Naive B cell (primary cell): ENCODE results near the gene SPRY4. TPM values are rescaled to one million over a fixed set of nuclear protein-coding genes. Genes with fewer than 3 reads are reported as not detected.
"Not testable (repeated sequence)": the region's sequence is repeated elsewhere in the genome, so short reads cannot be mapped to it uniquely, and the experiment has no call there.

Experiments
- ATAC-seq, 2 donors: fragments of 150-1000 bp; cut with Tn5 transposase; 2 replicates each; pipeline ENCODE4 v1.10.0; 2021; ENCODE audit warnings: low read depth in 2 of 2, mild to moderate bottlenecking in 2 of 2, moderate library complexity in 2 of 2
- DNase-seq: peaks from one replicate; pipeline ENCODE4 v3.0.0; 2022
- H3K27ac Mint-ChIP-seq, 6 donors: one replicate each; pipeline ENCODE4 v1.8.0; 2020 to 2022; ENCODE audit warnings: mild to moderate bottlenecking in 6 of 6, mixed read lengths in 6 of 6, moderate library complexity in 5 of 6, inconsistent platforms in 2 of 6
- H3K27me3 Mint-ChIP-seq, 3 donors: one replicate each; pipeline ENCODE4 v1.8.0; 2021 to 2022; ENCODE audit warnings: mixed read lengths in 3 of 3, mild to moderate bottlenecking in 1 of 3
- H3K36me3 Mint-ChIP-seq, 2 donors: one replicate each; pipeline ENCODE4 v1.8.0; 2020 to 2022; ENCODE audit warnings: mixed read lengths in 2 of 2, inconsistent platforms in 1 of 2, mild to moderate bottlenecking in 1 of 2
- H3K4me1 Mint-ChIP-seq, 3 donors: one replicate each; pipeline ENCODE4 v1.8.0; 2020 to 2022; ENCODE audit warnings: mixed read lengths in 3 of 3, inconsistent platforms in 1 of 3, mild to moderate bottlenecking in 1 of 3, moderate library complexity in 1 of 3
- H3K4me3 Mint-ChIP-seq, 8 donors: one replicate each; pipeline ENCODE4 v1.8.0; 2020 to 2022; ENCODE audit warnings: mild to moderate bottlenecking in 8 of 8, mixed read lengths in 8 of 8, moderate library complexity in 8 of 8, inconsistent platforms in 2 of 8
- H3K9me3 Mint-ChIP-seq, 7 donors: one replicate each; pipeline ENCODE4 v1.8.0; 2020 to 2022; ENCODE audit warnings: mixed read lengths in 7 of 7, mild to moderate bottlenecking in 5 of 7, inconsistent platforms in 2 of 7, moderate library complexity in 1 of 7
- polyA plus RNA-seq, 6 donors: library from polyadenylated mRNA; unstranded; fragments of 300-500 nt; fragmentation: Illumina TruSeq; gene quantifications; one replicate each; pipeline ENCODE4 v1.2.3, GENCODE V29; 2021; ENCODE audit warnings: low read depth in 6 of 6

Gene SPRY4
- polyA plus RNA-seq, 6 donors from 2014 or later = not detected

DNA sequence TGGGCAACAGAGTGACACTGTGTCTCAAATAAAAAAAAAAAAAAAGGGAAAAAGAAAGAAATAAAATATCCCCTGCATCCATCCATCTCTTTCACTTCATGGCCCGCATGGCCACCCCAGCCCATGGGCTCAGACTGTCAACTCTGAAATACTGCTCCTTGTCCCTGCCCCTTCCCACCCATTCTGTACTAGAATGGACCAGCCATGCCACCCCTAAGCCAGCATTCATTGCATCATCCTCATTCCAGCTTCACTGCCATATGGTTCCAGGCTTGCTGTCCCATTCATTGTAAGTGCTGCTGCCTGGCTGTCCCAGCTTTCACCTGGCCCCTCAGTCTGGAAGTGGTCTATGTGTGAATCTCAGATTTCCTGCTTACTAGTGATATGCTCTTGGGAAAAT, 46.2 kb downstream of the SPRY4 start:
- Mint-ChIP-seq H3K27me3 (peaks cover 0 to 12% (median 0%) of the 10 kb centered on the region in 3 donors), H3K36me3 (no peaks in the 10 kb centered on the region), H3K27ac (no peak overlapping the region), H3K9me3 (no peaks in the 10 kb centered on the region), H3K4me1 (peaks cover 0 to 2% (median 0%) of the 10 kb centered on the region in 3 donors), H3K4me3 (no peak overlapping the region)
- ATAC-seq = no peak
- no peak for DNase-seq

DNA sequence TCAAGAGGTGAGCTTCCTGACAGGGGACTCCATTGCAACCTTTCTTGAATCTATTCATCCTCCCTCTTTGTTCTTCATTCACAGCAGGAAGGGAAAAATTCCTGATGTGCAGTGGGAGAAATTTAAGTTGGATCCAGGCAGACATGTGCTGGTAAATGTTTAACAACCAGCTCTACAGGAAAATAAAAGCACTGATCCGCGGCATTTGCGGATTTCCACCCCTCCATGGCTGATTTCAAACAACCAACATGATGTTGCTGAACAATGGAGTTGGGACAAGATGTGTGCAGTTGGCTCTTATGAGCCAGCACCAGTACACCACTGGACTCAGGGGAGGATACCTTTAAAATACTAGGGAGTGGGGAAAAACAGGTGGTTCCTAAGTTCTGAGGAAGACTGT, 47.0 kb downstream of the SPRY4 start:
- Mint-ChIP-seq H3K4me1 (peaks cover 0 to 2% (median 0%) of the 10 kb centered on the region in 3 donors), H3K9me3 (no peaks in the 10 kb centered on the region), H3K27ac (no peak overlapping the region), H3K4me3 (no peak overlapping the region), H3K27me3 (peaks cover 0 to 12% (median 0%) of the 10 kb centered on the region in 3 donors), H3K36me3 (no peaks in the 10 kb centered on the region)
- ATAC-seq (no peak), DNase-seq (no peak)

DNA sequence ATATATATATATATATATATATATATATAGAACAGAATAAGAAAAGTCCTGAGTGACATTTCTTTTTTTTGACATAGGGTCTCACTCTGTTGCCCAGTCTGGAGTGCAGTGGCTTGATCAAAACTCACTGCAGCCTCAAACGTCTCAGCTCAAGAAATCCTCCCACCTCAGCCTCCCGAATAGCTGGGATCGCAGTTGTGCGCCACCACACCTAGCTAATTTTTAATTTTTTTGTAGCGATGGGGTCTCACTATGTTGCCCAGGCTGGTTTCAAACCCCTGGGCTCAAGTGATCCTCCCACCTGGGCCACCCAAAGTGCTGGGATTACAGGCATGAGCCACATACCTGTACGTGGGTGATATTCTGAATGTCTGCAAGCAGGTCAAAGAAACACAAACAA, 48.3 kb downstream of the SPRY4 start:
- H3K4me1 Mint-ChIP-seq = no peaks in the 10 kb centered on the region
- no peaks in the 10 kb centered on the region for H3K36me3 Mint-ChIP-seq
- H3K27ac Mint-ChIP-seq = no peak overlapping the region
- H3K4me3 Mint-ChIP-seq = no peak overlapping the region
- H3K9me3 Mint-ChIP-seq = no peaks in the 10 kb centered on the region
- ATAC-seq (no peak), DNase-seq (no peak)
- H3K27me3 Mint-ChIP-seq = peaks cover 0 to 12% (median 0%) of the 10 kb centered on the region in 3 donors

DNA sequence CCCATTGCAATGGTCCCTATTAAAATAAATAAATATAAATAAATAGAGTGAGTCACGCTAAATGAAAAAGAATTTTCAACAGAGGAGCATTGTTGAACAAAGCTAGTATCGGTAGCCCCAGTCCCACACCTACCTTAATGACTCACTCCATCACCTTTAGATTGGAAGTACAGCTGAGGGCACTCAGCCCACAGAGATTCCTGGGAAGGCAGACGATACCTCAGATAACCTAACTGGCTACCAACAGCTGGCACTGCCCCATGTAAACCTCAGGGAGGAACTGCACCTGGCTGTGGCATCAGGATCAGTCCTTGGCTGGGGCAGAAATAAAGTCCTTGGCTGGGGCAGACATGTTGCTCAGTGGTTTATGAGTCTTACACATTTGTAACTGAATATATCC, 49.3 kb downstream of the SPRY4 start:
- H3K9me3 Mint-ChIP-seq = no peaks in the 10 kb centered on the region
- H3K4me3 Mint-ChIP-seq = no peak overlapping the region
- H3K27ac Mint-ChIP-seq = no peak overlapping the region
- DNase-seq (no peak), ATAC-seq (no peak)
- no peaks in the 10 kb centered on the region for H3K4me1 Mint-ChIP-seq
- no peaks in the 10 kb centered on the region for H3K36me3 Mint-ChIP-seq
- peaks cover 0 to 12% (median 7%) of the 10 kb centered on the region in 3 donors for H3K27me3 Mint-ChIP-seq

DNA sequence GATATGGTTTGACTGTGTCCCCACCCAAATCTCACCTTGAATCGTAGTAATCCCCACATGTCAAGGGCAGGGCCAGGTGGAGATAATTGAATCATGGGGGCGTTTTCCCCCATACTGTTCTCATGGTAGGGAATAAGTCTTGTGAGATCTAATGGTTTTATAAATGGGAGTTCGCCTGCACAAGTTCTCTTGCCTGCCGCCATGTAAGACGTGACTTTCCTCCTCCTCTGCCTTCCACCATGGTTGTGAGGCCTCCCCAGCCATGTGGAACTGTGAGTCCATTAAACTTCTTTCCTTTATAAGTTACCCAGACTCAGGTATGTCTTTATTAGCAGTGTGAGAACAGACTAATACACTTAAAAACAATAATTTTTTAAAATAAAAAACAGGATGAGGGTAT, 52.2 kb downstream of the SPRY4 start:
- ATAC-seq, H3K4me1 Mint-ChIP-seq, DNase-seq, H3K36me3 Mint-ChIP-seq, H3K27me3 Mint-ChIP-seq, H3K9me3 Mint-ChIP-seq, H3K4me3 Mint-ChIP-seq: not testable (repeated sequence)
- peak overlapping the region in 1 of 6 donors; percentile 63 for H3K27ac Mint-ChIP-seq

DNA sequence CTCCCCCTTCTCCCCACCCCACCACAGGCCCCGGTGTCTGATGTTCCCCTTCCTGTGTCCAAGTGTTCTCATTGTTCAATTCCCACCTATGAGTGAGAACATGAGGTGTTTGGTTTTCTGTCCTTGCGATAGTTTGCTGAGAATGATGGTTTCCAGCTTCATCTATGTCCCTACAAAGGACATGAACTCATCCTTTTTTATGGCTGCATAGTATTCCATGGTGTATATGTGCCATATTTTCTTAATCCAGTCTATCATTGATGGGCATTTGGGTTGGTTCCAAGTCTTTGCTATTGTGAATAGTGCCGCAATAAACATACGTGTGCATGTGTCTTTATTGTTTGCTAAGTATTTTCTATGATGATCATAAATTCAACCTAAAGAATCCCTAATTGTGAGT, 60.7 kb downstream of the SPRY4 start:
- H3K4me1 Mint-ChIP-seq, ATAC-seq, H3K36me3 Mint-ChIP-seq, H3K9me3 Mint-ChIP-seq, DNase-seq, H3K27ac Mint-ChIP-seq, H3K4me3 Mint-ChIP-seq: not testable (repeated sequence)
- peaks cover 0 to 14% (median 14%) of the 10 kb centered on the region in 3 donors for H3K27me3 Mint-ChIP-seq

DNA sequence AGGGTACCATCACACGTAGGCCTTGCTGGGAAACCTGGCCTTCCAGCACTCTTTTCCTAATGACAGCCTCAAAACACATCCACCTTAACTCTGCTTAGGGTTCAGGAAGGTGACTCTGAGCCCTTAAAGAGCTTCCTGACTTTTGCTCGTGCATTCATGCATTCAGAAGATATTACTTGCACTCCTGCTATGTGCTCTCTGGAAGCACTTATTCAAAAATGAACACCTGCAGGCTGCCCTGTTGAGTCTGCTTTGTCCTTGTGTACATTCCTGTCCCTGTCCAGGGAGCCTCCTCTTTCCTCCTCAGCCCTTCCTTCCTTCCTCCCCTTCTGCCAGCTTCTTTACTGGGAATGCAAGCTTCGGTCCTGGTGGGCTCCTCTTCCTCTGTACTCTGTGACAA, 61.5 kb downstream of the SPRY4 start:
- H3K27ac Mint-ChIP-seq = no peak overlapping the region
- peaks cover 0 to 14% (median 14%) of the 10 kb centered on the region in 3 donors for H3K27me3 Mint-ChIP-seq
- no peaks in the 10 kb centered on the region for H3K36me3 Mint-ChIP-seq
- peaks cover 0 to 8% (median 4%) of the 10 kb centered on the region in 7 donors for H3K9me3 Mint-ChIP-seq
- ATAC-seq (no peak), DNase-seq (no peak)
- peaks cover 0 to 4% (median 0%) of the 10 kb centered on the region in 3 donors for H3K4me1 Mint-ChIP-seq
- H3K4me3 Mint-ChIP-seq = no peak overlapping the region

DNA sequence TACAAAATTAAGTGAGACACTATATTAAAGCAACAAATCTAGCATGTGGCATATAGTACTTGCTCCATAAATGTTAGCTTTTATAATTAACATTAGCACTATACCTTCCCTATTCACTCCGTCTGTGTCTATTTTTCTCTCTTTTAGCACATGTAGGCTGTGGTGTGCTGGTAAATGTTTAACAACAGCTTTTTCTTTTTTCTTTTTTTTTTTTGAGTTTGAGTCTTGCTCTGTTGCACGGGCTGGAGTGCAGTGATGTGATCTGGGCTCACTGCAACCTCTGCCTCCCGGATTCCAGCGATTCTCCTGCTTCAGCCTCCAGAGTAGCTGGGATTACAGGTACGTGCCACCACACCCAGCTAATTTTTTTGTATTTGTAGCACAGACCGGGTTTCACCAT, 62.1 kb downstream of the SPRY4 start:
- ATAC-seq (no peak), DNase-seq (no peak)
- peaks cover 0 to 3% (median 0%) of the 10 kb centered on the region in 3 donors for H3K4me1 Mint-ChIP-seq
- H3K9me3 Mint-ChIP-seq = peaks cover 0 to 8% (median 4%) of the 10 kb centered on the region in 7 donors
- H3K27ac Mint-ChIP-seq = no peak overlapping the region
- H3K4me3 Mint-ChIP-seq = no peak overlapping the region
- peaks cover 0 to 14% (median 14%) of the 10 kb centered on the region in 3 donors for H3K27me3 Mint-ChIP-seq
- H3K36me3 Mint-ChIP-seq = no peaks in the 10 kb centered on the region

Other genes with a start within 250 kb of the SPRY4 start
- 10 to 100 TPM; 11.8 to 21.1 (median 17.9) TPM for gene NDFIP1, start 216.2 kb downstream of the SPRY4 start, polyA plus RNA-seq